PFSK-1 (cell line): ENCODE measurements around the gene ABCA5.

Experiments
- FOXP2 ChIP-seq: optimal IDR thresholded peaks from 2 replicates; pipeline ENCODE3; 2011; ENCODE audit warnings: borderline replicate concordance, control low read depth, inconsistent platforms; ENCODE audit not compliant: insufficient read depth; ENCODE audit errors: extremely low read length, extremely low read depth
- POLR2AphosphoS5 ChIP-seq: IDR thresholded peaks from 2 replicates; pipeline ENCODE4 v1.6.1; 2012; ENCODE audit warnings: low read depth, mild to moderate bottlenecking, control low read depth, low read length, moderate library complexity
- REST ChIP-seq, 2 experiments: IDR thresholded peaks; 2 replicates each; pipeline versions ENCODE4 v1.6.1 to v1.8.0; 2011 to 2012; ENCODE audit warnings: low read depth in 2 of 2, low read length in 2 of 2, control low read depth in 1 of 2, inconsistent platforms in 1 of 2, mild to moderate bottlenecking in 1 of 2, moderate library complexity in 1 of 2; ENCODE audit not compliant: insufficient read depth in 1 of 2
- SIN3A ChIP-seq: IDR thresholded peaks from 2 replicates; pipeline ENCODE4 v1.6.1; 2012; ENCODE audit warnings: mild to moderate bottlenecking, low read length, moderate library complexity, borderline replicate concordance; ENCODE audit not compliant: insufficient read depth
- TAF1 ChIP-seq: IDR thresholded peaks from 2 replicates; pipeline ENCODE4 v1.6.1; 2012; ENCODE audit warnings: low read length, control low read depth, borderline replicate concordance; ENCODE audit not compliant: insufficient read depth

ABCA5 gene

GRCh38 chr17:69302682-69303081, 24.3 kb downstream of the ABCA5 start:
- no peak for TF ChIP-seq FOXP2
- TF ChIP-seq REST (IDR thresholded peaks at IDR 0.05; ENCODE audit: insufficient read depth in 1 of 2, low read depth in 2 of 2, low read length in 2 of 2), result no peak
- TF ChIP-seq TAF1, result no peak
- no peak for TF ChIP-seq POLR2AphosphoS5
- TF ChIP-seq SIN3A, result no peak

- TF ChIP-seq REST (IDR thresholded peaks at IDR 0.05; ENCODE audit: insufficient read depth in 1 of 2, low read depth in 2 of 2, low read length in 2 of 2) (no peak), FOXP2 (no peak), POLR2AphosphoS5 (no peak), SIN3A (no peak), TAF1 (no peak)
Observed at GRCh38 chr17:69300222-69300621, 26.7 kb downstream of the ABCA5 start.

- no peak for TF ChIP-seq SIN3A
Observed at GRCh38 chr17:69287168-69287567, 39.8 kb downstream of the ABCA5 start.

- TF ChIP-seq TAF1 (no peak), REST (IDR thresholded peaks at IDR 0.05; ENCODE audit: insufficient read depth in 1 of 2, low read depth in 2 of 2, low read length in 2 of 2) (no peak), POLR2AphosphoS5 (no peak), FOXP2 (no peak), SIN3A (no peak)
Observed at GRCh38 chr17:69286257-69286656, 40.7 kb downstream of the ABCA5 start.

- no peak for TF ChIP-seq REST (IDR thresholded peaks at IDR 0.05; ENCODE audit: insufficient read depth in 1 of 2, low read depth in 2 of 2, low read length in 2 of 2)
Observed at GRCh38 chr17:69284646-69285045, 42.3 kb downstream of the ABCA5 start.

GRCh38 chr17:69282002-69282401, 44.9 kb downstream of the ABCA5 start:
- no peak for TF ChIP-seq FOXP2
- no peak for TF ChIP-seq SIN3A
